GM21737 (cell line): ENCODE results near the gene SMG6.

ENCODE experiments used
- ATAC-seq: cut with Tn5 transposase; IDR thresholded peaks from one replicate; pipeline ENCODE4 v1.9.1; 2021; ENCODE audit warnings: mild to moderate bottlenecking, moderate library complexity; ENCODE audit not compliant: unreplicated experiment

Gene SMG6

GRCh38 chr17:2034157-2034556, 269.4 kb downstream of the SMG6 start:
- ATAC-seq, result no peak

GRCh38 chr17:2033153-2033552, 270.4 kb downstream of the SMG6 start:
- no peak for ATAC-seq

DNA sequence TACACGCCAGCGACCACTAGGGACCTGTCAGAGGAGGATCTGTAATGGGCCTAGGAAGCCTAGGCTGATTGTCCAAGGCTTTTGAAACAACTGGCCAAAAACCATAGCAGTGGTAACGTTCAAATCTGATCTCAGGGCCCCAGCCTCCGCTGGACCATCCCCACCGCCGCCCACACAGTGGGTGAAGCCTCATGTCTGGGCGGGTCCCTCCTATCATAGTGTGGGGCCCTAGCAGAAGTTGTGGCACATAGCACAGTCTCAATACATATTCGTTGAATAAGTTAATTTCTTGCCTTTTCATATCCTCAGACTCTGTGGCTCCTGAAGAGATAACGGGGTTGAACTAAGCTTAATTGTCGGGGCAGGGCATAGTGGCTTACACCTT, 272.8 kb downstream of the SMG6 start:
- no peak for ATAC-seq

GRCh38 chr17:2029911-2030778, 273.4 kb downstream of the SMG6 start, which contains the start of gene DPH1:
Gene DPH1, plus strand, starts transcription at chr17:2030153. Its CDS starts 17 bp downstream, at chr17:2030170.
- peak; percentile 70 for ATAC-seq

DNA sequence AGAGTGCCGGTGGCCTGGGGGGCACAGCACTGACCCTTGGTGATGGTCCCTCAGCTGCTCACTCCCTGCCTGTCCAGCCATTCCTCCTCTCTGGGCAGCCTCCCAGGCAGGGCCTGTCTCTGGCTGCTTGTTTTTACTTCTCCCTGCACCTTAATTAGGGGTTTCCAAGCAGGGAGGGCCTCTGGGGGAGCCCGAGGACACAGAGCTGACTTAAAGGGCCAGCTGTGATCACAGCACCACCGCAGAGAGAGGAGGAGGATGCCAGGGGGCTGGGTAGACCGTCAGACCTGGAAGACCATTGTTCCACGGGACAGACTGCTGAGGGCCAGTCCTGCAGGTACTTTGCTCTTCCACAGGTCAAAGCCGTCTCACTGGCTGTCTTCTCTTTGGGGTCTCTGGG, 274.8 kb downstream of the SMG6 start:
- no peak for ATAC-seq

- no peak for ATAC-seq
Measured at GRCh38 chr17:2028234-2028614, 275.4 kb downstream of the SMG6 start.

DNA sequence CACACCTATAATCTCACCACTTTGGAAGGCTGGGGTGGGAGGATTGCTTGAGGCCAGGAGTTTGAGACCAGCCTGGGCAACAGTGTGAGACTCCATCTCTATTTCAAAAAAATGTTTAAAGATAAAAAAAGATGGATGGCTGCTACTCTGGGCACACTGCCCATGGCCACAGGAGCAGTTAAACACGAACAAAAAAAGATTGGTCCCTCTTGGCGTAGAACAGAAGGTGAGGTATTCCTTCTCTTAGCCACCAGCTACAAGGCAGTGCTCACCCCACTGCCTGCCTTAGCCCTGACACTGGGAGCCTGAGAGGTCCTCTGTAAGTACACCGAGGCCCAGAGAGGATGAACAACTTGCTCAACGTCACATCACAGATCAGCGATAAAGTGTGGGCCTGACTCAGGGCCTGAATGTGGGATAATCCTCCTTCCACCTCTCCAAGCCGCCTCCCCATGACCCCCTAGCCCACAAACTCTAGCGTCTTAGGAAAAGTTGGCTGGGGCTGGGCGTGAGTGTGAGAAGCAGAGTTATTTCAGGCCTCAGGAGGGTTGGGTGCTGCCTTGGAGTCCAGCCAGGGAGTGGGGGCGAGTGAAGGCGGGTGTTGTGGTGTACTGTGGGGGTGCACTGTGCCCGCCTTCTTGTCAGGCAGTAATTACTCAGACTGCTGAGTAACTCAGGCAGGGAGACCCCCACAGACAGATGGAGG, 275.9 kb downstream of the SMG6 start:
- ATAC-seq, result no peak

DNA sequence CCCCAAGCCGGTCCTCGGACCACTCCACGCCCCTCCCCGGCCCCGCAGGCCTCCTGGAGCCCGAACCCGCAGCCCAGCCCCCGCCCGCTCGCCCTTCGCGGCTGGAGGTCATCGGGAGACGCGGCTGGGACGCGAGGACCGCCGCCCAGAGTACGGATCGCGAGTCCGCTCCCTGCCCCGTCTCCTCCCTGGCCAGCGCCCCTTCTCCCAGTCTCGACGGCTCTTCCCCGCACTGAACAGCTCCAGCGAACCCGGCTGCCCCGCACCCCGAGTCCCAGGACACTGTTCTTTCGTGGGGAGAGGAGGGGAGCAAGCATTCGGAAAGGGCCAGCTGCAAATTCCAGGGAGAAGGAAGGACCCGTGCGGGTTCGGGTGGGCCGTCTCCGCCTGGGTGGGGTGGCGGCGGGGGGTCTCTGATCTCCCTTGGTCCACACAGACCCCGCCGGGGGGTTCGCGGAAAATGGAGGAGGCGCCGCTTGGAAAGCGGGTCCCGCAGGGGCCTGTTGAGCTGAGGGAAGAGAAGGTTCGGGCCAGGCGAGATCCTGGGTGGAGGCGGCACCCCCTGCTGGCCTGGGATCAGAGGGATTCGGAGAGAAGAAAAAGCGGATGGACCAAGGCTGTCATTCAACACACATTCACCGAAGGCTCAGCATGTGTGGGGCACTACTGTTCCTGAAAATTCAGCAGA, 277.8 kb downstream of the SMG6 start:
- ATAC-seq, result no peak

- no peak for ATAC-seq
Measured at GRCh38 chr17:2025220-2025621, 278.4 kb downstream of the SMG6 start, which contains the start of gene RTN4RL1. Gene RTN4RL1, minus strand, starts transcription at chr17:2025334. Its CDS starts 469 bp downstream, at chr17:2024865.

DNA sequence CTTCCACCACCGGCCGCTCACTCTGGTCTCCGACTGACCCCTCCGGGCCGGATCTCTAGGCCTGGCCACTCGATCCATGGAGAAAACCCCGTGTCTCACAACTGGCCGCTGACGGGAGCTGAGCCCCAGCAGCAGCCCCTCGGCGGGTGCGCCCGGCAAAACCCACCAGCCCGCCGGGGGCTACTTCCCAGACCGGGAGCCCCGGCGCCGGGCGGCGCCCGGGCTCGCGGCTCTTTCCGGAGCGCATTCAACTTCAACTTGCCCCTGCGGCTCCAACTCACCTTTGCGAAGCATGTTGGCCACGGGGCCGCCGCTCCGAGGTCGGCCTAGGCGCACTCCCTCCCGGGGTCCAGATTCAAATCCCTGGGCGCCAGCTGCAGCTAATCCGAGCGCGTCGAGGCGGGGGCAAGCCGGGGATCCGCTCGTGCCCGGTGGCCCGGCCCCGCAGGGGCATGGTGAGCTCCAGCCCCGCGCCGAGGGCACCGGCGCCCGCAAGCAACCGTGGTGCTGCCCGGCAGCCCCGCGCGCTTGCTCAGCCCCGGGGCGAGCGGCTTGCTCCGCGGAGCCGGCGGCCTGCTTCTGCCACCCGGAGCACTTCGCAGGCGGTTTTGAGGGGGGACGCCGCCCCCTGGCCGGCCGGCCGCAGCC, 278.9 kb downstream of the SMG6 start:
- ATAC-seq, result no peak

- no peak for ATAC-seq
Measured at GRCh38 chr17:2023692-2024571, 279.7 kb downstream of the SMG6 start.

DNA sequence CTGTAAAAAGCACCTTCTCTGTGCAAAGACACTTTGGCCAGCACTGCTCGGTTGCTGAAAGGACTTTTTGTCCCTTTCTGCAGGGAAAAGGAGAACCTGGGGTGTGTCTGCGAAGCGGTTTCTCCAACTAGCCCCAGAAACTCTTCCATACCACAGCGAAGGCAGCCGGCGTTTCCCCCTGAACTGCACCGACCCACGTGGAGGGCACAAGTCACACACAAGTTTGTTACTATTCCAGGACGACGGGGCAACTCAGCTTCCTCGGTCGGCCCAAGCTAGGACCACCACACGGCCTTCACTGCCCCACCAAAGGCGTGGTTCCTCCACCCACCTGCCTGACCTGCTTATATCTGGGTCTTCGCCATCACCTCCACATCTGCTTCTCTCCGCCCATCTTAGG, 280.3 kb downstream of the SMG6 start:
- no peak for ATAC-seq

- no peak for ATAC-seq
Measured at GRCh38 chr17:2022647-2023240, 280.8 kb downstream of the SMG6 start.

- ATAC-seq, result no peak
Measured at GRCh38 chr17:2020721-2021120, 282.9 kb downstream of the SMG6 start.

- no peak for ATAC-seq
Measured at GRCh38 chr17:2019723-2020122, 283.9 kb downstream of the SMG6 start.

- ATAC-seq, result no peak
Measured at GRCh38 chr17:2018716-2019510, 284.7 kb downstream of the SMG6 start.

DNA sequence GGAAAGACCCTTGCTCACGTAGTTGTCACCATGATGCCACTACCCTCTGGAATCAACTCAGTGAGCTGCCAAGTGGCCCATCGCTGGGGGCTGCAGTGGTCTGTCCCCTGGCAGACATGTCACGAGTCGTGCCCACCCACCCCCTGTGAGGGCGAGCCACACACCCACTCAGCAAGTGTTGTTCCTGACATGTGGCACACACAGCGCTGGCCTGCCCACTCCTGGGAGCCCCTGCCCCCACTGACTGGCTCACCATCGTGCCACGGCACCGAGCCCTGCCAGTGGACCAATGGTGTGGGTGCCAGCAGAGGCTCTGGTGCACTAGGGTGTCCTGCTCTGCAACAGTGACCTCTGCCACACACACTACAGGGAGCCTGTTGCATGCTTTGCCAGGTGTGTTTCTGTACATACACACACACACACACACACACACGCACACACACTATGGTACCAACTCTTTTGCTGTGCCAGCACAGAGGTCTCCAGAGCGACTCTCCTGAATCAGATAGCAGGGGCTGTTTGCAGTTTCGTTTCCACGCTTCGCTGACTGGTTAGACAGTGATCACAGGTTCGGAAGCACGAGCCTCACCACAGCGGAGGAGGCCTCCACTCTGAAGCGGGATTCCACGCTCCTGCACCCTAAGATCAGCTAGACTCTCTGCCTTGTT, 286.2 kb downstream of the SMG6 start:
- no peak for ATAC-seq

DNA sequence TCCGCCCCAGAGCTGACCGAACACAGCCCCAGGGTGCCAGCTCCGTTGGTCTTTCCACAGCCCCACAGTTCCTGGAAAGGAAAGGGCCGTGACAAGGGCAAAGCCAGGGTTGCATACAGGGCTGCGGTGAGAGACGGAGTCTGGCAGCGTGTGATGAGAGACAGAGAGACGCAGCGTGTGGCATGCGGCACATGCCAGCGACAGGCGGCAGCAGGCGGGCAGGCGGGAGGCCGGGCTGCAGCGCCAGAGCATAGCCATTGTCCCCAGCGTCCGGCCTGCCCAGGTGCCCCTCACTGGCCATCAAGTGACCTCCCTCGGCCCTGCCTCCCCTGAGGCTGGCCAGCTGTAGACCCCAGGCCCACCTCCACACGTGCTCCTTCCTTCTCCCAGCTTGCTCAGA, 287.1 kb downstream of the SMG6 start:
- ATAC-seq, result no peak
